ENCODE results near the gene ZGPAT. TPM values are rescaled to one million over a fixed set of nuclear protein-coding genes. Genes with fewer than 3 reads are reported as not detected.

ZGPAT gene
- total and polyA plus RNA-seq, 9 of the 15 experiments (the other 6 are each of a cell fraction or from before 2014, with no cell fraction given), result 0.14 to 26.6 (median 7.4) TPM

GRCh38 chr20:63733579-63734081, 25.8 kb downstream of the ZGPAT start (continued):
- TF ChIP-seq ZNF511 (CRISPR knock-in tag; IDR thresholded peaks at IDR 0.05) (no peak), ATF7 (IDR thresholded peaks at IDR 0.05) (no peak), ARHGAP35 (IDR thresholded peaks at IDR 0.05; ENCODE audit: partially characterized antibody) (no peak)

- intact Hi-C loops (cut with micrococcal nuclease), result no loop called here
- Histone ChIP-seq H2AFZ (ENCODE audit: low read depth, low read length) (no peak overlapping the region), H4K20me1 (replicated peaks; ENCODE audit: control insufficient read depth, insufficient read depth, low read length) (0 out of 2 replicates have a peak, but pooled peaks cover 5% of the 10 kb centered on the region), H3K36me3 (ENCODE audit: control insufficient read depth, insufficient read depth, low read length) (peaks cover 67% of the 10 kb centered on the region; the same call in 2 of the 3 replicates), H3K4me2 (ENCODE audit: insufficient read depth, low read length) (no peak overlapping the region), H3K9ac (ENCODE audit: insufficient read depth in 1 of 2, low read depth in 2 of 2, low read length in 2 of 2) (no peak overlapping the region), H3K9me3 (replicated peaks; ENCODE audit: control insufficient read depth, insufficient read depth, low read depth, low read length) (peaks cover 4% of the 10 kb centered on the region), H3K27me3 (ENCODE audit: control insufficient read depth in 2 of 2, insufficient read depth in 2 of 2, low read length in 2 of 2) (no peaks in the 10 kb centered on the region), H3K4me3 (no peak overlapping the region), H3K27ac (ENCODE audit: extremely low read depth, low read depth, low read length) (no peak overlapping the region), H3K4me1 (replicated peaks in 1 of 2; ENCODE audit: control insufficient read depth in 2 of 2, insufficient read depth in 2 of 2, low read length in 2 of 2) (peaks cover 3 to 58% of the 10 kb centered on the region in 2 experiments; a peak in 3 of 5 replicates), H3K79me2 (ENCODE audit: control insufficient read depth, insufficient read depth, low read length) (peaks cover 21% of the 10 kb centered on the region), H3K9me1 (ENCODE audit: control insufficient read depth, insufficient read depth, low read length) (no peaks in the 10 kb centered on the region)
- peak in 2 of 4 experiments; percentile 3 for DNase-seq (ENCODE audit: extremely low read depth in 1 of 4, low spot score in 3 of 4)
- CTCF ChIA-PET (ENCODE audit: low intra/inter-chr PET ratio), result no interaction called here
- in situ Hi-C loops (cut with MboI), result no loop called here
- ATAC-seq, result no peak
- BruUV-seq (replicated peaks), result no TSS peak
- 93% methylated on average over 18 of the region's 25 CpGs for WGBS (ENCODE audit: insufficient coverage, low coverage, missing lambda C conversion rate)
- no peak for FAIRE-seq
- POLR2A ChIA-PET, result interaction anchor here (0.5 kb wide), 2 partner anchors 209 to 246 kb away, joined by 4 read pairs; no protein-coding TSS in a partner anchor
- TF ChIP-seq THAP7 (CRISPR knock-in tag; IDR thresholded peaks at IDR 0.05) (no peak), PTBP1 (IDR thresholded peaks at IDR 0.05; ENCODE audit: low read depth, low read length) (no peak), CBFA2T3 (IDR thresholded peaks at IDR 0.05) (no peak), EZH2 (IDR thresholded peaks at IDR 0.05; ENCODE audit: borderline replicate concordance, low read depth, low read length) (no peak), DACH1 (IDR thresholded peaks at IDR 0.05; ENCODE audit: partially characterized antibody) (no peak), E2F5 (CRISPR knock-in tag; IDR thresholded peaks at IDR 0.05) (no peak), SRSF9 (IDR thresholded peaks at IDR 0.05; ENCODE audit: borderline replicate concordance, low read depth, low read length) (no peak), ZBTB11 (CRISPR knock-in tag; IDR thresholded peaks at IDR 0.05) (no peak), TBP (optimal IDR thresholded peaks at IDR 0.05; ENCODE audit: low read depth, low read length) (no peak), HSF4 (CRISPR knock-in tag; IDR thresholded peaks at IDR 0.05; ENCODE audit: borderline replicate concordance) (no peak), POLR2AphosphoS2 (IDR thresholded peaks at IDR 0.05; ENCODE audit: low read length) (no peak), THRAP3 (IDR thresholded peaks at IDR 0.05; ENCODE audit: borderline replicate concordance) (no peak)
Observed at GRCh38 chr20:63734111-63734945, 26.5 kb downstream of the ZGPAT start.
